NCI-H1417 treated with DMSO at 0.1 percent for 48 hours (cell line): ENCODE measurements around the gene MAGI2.

Source experiments
- DNase-seq: peaks from one replicate; lab custom pipeline; 2025; lab: John Stamatoyannopoulos, UW

Gene MAGI2

DNA sequence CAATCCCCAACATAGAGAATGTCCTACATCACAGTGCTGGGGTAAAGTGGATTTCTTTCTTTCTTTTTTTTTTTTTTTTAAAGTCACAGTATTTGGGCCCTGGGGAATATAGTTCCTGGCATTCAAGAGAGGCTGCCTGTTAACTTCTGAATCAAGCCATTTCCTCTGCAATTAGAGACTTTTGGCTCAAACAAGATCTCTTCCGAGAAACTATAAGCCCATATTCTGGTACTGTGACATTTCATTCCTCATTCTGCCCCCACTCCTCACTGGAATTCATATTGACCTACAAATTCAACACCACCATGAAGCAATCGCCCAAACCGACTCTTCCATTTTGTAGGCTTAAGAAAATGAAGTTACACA is 1467.5 kb downstream of the MAGI2 start:
- no peak for DNase-seq

GRCh38 chr7:77985232-77985973 is 1468.1 kb downstream of the MAGI2 start:
- DNase-seq = no peak

DNA sequence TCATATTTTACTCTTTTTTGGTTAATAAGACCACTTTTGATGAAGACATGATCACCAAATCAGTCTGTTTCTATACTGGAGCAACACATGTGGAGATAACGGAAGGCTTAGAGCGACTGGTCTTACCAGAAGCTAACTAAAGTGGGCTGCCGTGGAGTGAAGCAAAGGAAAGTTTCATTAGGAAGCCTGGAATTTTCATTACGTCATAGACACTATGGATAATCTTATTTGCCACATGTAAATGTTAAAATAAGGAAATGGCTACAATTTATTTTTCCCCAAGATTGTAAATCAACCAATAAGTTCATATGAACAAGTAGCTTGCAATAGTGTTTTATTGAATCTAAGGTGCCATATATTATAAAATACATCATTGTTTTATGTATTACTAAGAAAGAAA is 1469.5 kb downstream of the MAGI2 start:
- DNase-seq = no peak

- no peak for DNase-seq
These were observed 1470.4 kb downstream of the MAGI2 start for GRCh38 chr7:77982926-77983550.

GRCh38 chr7:77980087-77980713 is 1473.3 kb downstream of the MAGI2 start:
- no peak for DNase-seq

GRCh38 chr7:77979219-77979618 is 1474.2 kb downstream of the MAGI2 start:
- DNase-seq = no peak

DNA sequence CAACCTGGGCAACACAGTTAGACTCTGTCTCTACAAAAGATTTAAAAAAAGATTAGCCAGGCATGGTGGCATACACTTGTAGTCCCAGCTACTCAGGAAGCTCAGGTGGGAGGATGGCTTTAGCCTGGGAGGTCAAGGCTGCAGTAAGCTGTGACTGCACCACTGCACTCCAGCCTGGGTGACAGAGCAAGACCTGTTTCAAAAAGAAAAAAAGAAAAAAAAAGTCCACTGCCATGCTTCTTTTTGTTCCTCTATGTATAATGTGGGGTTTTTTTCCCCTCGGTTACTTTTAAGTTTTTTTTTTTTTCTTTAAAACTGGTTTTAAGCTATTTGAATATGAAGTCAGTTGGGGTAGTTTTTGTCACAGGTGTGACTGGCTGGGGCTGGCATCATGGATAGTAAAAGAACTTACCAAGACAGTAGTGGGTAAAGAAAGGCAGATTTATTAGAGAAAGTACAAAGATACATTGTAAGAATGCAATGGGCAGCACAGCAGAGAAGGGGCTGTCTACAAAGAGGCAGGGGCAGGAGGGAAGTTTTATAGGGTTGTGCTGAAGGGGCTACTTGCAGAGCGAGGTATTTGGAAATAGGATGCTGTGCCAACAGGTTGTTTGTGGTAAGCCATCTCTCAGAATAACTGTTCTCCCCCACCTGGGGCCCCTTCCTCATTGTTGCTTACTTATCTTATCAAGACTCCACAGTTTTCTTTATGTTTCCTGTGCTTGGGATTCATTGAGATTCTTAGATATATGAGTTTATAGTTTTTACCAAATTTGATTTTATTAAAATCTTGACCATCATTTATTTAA is 1477.6 kb downstream of the MAGI2 start:
- no peak for DNase-seq

DNA sequence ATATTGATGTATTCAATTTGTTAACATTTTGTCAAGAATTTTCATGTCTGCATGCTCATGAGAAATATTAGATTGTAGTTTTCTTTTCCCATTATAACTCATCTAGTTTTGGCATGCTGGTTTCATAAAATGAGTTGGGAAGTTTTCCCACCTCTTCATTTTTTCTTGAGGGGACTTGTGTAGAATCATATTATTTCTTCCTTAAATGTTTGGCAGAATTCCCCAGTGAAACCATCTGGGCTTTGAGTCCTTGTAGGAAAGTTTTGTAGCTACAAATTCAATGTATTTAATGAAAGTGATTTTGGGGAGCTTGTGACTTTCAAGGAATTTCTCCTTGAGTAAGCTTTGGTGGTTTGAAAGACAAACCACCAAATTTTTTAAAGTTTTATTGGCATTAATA is 1481.7 kb downstream of the MAGI2 start:
- no peak for DNase-seq

DNA sequence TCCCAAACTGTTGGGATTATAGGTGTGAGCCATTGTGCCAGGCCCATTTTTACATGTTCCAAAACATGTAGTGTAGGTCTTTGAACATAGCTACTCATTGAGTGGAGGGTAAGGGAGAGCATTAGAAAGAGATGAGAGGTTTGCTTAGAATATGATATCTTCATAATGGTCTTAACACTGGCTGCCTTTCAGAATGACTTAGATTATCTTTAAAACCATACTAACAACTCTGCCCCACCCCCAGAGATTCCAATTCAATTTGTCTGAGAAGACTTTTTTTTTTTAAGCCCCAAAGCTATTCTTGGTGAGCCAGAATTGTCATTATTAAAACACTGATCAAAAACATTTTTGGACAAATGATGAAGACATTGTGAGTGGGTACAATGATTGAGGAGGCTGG is 1486.0 kb downstream of the MAGI2 start:
- no peak for DNase-seq
